NT2/D1 (cell line): ENCODE measurements around the gene IMMP2L.

Experiments used
- YY1 ChIP-seq: IDR thresholded peaks from 2 replicates; pipeline ENCODE4 v1.6.1; 2011; ENCODE audit not compliant: insufficient read length, insufficient read depth
- ZNF274 ChIP-seq: IDR thresholded peaks from 2 replicates; pipeline ENCODE4 v1.6.1; 2011; ENCODE audit warnings: mild to moderate bottlenecking, low read depth, low read length

GRCh38 chr7:111199643-111200042 is 362.6 kb downstream of the IMMP2L start:
- TF ChIP-seq YY1 (no peak), ZNF274 (no peak)
